Adipocyte (in vitro differentiated cells): ENCODE results near the gene APPL2.

Experiments
- DNase-seq: peaks from one replicate; pipeline ENCODE4 v3.0.0-alpha.2; 2015; ENCODE audit warnings: low read depth
- H3K27me3 ChIP-seq: replicated peaks from 2 replicates; pipeline ENCODE4 v1.7.0; 2013; ENCODE audit warnings: mild to moderate bottlenecking, low read length, moderate library complexity; ENCODE audit not compliant: control insufficient read depth, insufficient read depth
- H3K36me3 ChIP-seq: 2 replicates; pipeline ENCODE4 v1.7.0; 2013; ENCODE audit warnings: low read length, mild to moderate bottlenecking, moderate library complexity; ENCODE audit not compliant: control insufficient read depth, insufficient read depth, severe bottlenecking
- H3K4me1 ChIP-seq: 2 replicates; pipeline ENCODE4 v1.7.0; 2013; ENCODE audit warnings: mild to moderate bottlenecking, low read length, moderate library complexity; ENCODE audit not compliant: control insufficient read depth, insufficient read depth
- H3K4me3 ChIP-seq: 2 replicates; pipeline ENCODE4 v1.7.0; 2013; ENCODE audit warnings: mild to moderate bottlenecking, low read length, moderate library complexity
- H3K9ac ChIP-seq: 2 replicates; pipeline ENCODE4 v1.7.0; 2013; ENCODE audit warnings: mild to moderate bottlenecking, low read length, moderate library complexity
- H3K9me3 ChIP-seq: 2 replicates; pipeline ENCODE4 v1.7.0; 2013; ENCODE audit warnings: mild to moderate bottlenecking, low read length, moderate library complexity; ENCODE audit not compliant: control insufficient read depth

APPL2 gene

DNA sequence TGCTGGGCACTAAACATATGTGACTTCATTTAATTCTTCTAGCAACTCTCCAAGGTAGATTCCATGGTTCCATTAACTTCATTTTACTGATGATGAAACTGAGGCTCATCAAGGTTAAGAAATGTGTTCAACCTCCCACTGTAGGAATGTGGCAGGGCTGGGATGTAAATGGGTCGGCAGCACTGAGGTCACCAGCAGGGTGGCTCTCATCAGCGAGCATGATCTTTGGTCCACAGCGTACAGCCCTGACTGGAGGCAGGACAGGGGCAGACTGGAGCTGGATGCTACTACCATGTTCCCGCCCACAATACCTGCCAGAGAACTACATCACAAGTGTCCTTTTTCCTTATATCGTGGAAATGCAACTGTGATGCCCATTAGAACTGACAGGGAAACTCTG, 4.6 kb downstream of the APPL2 start:
- Histone ChIP-seq H3K9me3 (no peaks in the 10 kb centered on the region), H3K36me3 (peaks cover 26% of the 10 kb centered on the region), H3K9ac (peak overlapping the region; percentile 99), H3K4me1 (peaks cover 81% of the 10 kb centered on the region), H3K4me3 (peak overlapping the region; percentile 98), H3K27me3 (no peaks in the 10 kb centered on the region)
- no peak for DNase-seq

DNA sequence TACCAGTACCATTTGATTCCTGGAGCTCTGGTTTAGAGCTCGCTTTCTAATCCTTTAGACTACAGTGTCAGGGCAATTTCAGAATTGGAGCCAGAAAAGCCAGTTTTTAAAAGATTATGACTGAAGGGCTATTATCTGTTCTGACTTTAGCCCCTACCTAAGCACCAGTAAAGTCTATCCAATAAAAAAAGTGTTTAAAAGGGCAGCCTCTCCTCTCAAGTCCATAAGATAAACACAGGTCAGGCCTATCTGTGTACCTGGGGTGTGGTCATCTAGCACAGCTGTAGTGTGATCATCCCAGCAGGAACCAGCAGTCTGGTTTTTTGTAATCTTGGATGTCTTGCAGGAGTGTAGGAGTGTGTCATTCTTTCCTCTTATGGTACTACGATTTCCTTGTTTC, 6.6 kb downstream of the APPL2 start:
- DNase-seq = no peak
- no peaks in the 10 kb centered on the region for H3K27me3 ChIP-seq
- H3K36me3 ChIP-seq = peaks cover 40% of the 10 kb centered on the region
- H3K4me3 ChIP-seq = peak overlapping the region; percentile 98
- H3K9ac ChIP-seq = peak overlapping the region; percentile 79
- no peaks in the 10 kb centered on the region for H3K9me3 ChIP-seq
- peaks cover 98% of the 10 kb centered on the region for H3K4me1 ChIP-seq

DNA sequence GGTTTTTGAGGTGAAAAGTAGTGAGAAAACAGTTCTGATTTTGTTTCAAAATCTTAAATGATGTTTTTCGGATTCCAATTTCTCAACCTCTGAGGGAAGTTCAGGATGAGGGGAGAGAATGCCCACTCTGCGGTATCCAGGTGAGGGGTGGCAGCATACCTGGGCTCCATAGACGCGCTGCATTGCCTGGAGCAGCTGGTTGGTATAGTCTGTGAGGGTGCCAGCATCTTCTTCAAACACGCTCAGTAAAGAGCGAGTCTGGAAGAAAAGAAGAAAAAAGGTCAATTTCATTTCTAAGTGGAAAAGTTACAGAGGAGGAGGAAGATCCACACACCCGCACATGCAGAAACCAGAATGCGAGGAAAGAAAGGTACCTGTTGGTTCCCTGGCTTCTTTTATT, 7.0 kb downstream of the APPL2 start:
- peak overlapping the region; percentile 98 for H3K4me3 ChIP-seq
- peaks cover 98% of the 10 kb centered on the region for H3K4me1 ChIP-seq
- no peak for DNase-seq
- peak overlapping the region; percentile 79 for H3K9ac ChIP-seq
- no peaks in the 10 kb centered on the region for H3K9me3 ChIP-seq
- no peaks in the 10 kb centered on the region for H3K27me3 ChIP-seq
- H3K36me3 ChIP-seq = peaks cover 44% of the 10 kb centered on the region

DNA sequence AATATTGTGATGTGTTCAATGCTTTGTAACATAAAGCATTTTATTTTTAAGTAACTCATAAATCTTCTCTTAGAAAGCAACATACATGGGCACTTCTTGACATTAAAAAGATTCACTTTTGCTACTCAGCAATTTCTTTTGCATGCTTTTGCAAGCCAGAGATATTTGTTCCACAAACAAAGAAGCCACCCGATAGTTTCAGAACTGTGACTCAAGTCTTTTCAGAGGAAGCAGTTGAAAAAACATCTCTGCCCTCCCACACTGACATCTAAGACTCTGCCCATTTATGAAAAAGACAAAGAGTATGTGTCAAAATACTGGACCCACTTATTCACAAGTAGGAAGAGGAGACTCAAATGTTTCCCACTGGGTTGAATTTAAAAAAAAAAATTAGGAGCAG, 7.5 kb downstream of the APPL2 start:
- Histone ChIP-seq H3K27me3 (no peaks in the 10 kb centered on the region), H3K36me3 (peaks cover 49% of the 10 kb centered on the region)

DNA sequence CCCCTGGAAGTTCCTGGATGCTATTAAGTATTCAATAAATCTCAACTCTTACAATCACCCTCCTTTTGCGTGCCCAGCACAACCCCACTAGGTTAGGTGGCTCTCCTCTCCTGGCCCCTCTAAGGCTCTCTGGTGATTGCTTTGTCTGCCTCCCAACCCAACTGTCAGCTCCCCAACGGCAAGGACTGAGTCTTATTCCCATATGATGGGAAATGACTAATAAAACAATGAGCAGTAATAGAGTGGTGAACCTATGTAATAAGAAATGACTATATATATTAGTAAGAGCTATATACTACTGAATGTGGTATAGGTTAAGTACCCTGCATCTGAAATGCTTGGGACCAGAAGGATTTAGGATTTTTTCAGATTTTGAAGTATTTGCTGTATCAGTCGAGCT, 8.1 kb downstream of the APPL2 start:
- Histone ChIP-seq H3K27me3 (no peaks in the 10 kb centered on the region), H3K36me3 (peaks cover 55% of the 10 kb centered on the region), H3K4me3 (peak overlapping the region; percentile 59), H3K9me3 (no peaks in the 10 kb centered on the region), H3K4me1 (peaks cover 99% of the 10 kb centered on the region), H3K9ac (peak overlapping the region; percentile 79)
- no peak for DNase-seq

More for the DNA sequence above, 7.5 kb downstream of the APPL2 start:
- Histone ChIP-seq H3K9ac (peak overlapping the region; percentile 79), H3K4me1 (peaks cover 98% of the 10 kb centered on the region), H3K4me3 (peak overlapping the region; percentile 98), H3K9me3 (no peaks in the 10 kb centered on the region)
- DNase-seq = peak; percentile 80

DNA sequence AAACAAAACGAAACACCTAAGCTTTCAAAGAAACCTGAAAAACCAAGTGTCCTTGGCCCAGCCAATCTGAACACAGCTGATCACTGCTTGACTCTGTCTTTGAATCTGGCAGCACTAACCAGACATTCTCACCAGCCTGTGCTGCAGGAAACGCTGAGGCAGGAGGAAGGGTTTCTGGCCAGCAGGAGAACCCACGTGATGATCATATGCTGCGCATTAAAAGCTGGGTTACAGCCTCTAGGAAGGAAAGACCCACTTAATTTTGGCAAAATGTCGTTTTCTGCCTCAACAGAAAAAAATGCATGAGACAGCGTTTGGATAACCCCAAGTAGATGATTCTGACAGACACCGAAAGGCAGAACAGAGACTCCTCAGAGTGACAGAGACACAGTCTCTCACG, 9.8 kb downstream of the APPL2 start:
- peak overlapping the region; percentile 79 for H3K9ac ChIP-seq
- no peaks in the 10 kb centered on the region for H3K27me3 ChIP-seq
- peaks cover 69% of the 10 kb centered on the region for H3K36me3 ChIP-seq
- H3K4me3 ChIP-seq = peak overlapping the region; percentile 25
- no peaks in the 10 kb centered on the region for H3K9me3 ChIP-seq
- DNase-seq = peak; percentile 95
- H3K4me1 ChIP-seq = peaks cover 100% of the 10 kb centered on the region

DNA sequence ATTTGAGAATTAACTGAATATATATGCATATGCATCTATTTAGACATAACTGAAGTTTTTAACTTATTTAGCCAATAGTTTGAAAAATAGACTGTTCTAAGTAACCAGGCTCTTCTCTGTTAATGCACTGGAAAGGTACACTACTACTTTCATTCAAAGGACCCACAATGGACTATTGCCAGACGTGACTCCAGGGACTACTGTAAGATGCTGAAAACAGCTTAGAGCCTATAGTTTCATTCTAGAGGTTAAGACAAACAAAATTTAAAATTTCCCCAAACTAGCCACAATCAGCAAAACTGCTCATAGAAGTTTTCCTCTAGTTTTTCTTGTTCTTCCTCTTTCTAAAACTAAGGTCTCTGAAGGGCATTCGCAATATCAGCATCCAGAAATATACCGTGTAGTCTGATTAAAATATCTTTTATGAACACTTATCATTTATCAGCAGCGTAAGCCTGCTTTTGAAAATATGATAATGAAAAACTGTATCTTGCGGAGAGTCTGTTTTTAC, 10.4 kb downstream of the APPL2 start:
- peaks cover 100% of the 10 kb centered on the region for H3K4me1 ChIP-seq
- no peaks in the 10 kb centered on the region for H3K9me3 ChIP-seq
- H3K36me3 ChIP-seq = peaks cover 70% of the 10 kb centered on the region
- H3K4me3 ChIP-seq = no peak overlapping the region
- peak overlapping the region; percentile 71 for H3K9ac ChIP-seq
- H3K27me3 ChIP-seq = no peaks in the 10 kb centered on the region
- no peak for DNase-seq

DNA sequence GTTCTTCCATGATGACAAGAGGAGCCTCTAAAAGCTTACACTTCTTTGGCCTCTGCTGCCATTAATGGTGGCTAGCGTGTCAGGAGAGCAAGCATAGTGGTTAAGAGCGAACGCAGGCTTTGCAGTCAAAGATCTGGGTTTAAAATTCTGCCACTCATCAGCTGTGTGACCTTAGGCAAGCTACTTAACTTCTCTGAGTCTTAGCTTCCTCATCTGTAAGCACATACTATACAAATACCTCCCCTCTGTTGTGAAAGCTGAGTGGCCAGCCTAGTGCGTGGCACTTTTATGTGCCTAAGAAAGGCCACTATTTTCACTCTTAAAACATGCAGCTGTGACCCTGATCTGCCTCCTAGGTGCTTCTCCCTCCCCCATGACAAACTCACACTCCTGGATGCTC, 11.6 kb downstream of the APPL2 start:
- Histone ChIP-seq H3K9ac (peak overlapping the region; percentile 71), H3K9me3 (no peaks in the 10 kb centered on the region), H3K36me3 (peaks cover 79% of the 10 kb centered on the region), H3K4me1 (peaks cover 100% of the 10 kb centered on the region), H3K27me3 (no peaks in the 10 kb centered on the region), H3K4me3 (no peak overlapping the region)
- DNase-seq = no peak

DNA sequence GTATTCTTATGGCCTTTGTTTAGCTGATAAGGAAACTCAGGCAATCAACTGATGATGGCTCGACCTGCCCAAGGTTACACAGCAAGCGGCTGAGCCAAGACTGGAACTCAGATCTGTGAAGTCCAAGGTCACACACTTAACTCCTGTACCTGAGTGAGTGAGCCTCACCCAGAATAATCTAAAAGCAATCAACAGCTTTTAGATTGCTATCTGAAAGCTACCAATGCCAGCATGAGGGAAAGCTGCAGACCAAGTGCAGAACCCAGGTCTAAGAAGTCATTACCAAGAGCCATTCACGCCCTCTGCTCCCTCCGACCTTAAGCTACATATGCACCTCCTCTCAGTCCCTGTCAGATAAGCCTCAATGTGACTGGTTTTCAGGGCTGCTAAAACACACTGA, 12.1 kb downstream of the APPL2 start:
- H3K27me3 ChIP-seq = no peaks in the 10 kb centered on the region
- no peaks in the 10 kb centered on the region for H3K9me3 ChIP-seq
- H3K4me1 ChIP-seq = peaks cover 100% of the 10 kb centered on the region
- peaks cover 84% of the 10 kb centered on the region for H3K36me3 ChIP-seq
- H3K9ac ChIP-seq = peak overlapping the region; percentile 71
- H3K4me3 ChIP-seq = no peak overlapping the region
- no peak for DNase-seq

DNA sequence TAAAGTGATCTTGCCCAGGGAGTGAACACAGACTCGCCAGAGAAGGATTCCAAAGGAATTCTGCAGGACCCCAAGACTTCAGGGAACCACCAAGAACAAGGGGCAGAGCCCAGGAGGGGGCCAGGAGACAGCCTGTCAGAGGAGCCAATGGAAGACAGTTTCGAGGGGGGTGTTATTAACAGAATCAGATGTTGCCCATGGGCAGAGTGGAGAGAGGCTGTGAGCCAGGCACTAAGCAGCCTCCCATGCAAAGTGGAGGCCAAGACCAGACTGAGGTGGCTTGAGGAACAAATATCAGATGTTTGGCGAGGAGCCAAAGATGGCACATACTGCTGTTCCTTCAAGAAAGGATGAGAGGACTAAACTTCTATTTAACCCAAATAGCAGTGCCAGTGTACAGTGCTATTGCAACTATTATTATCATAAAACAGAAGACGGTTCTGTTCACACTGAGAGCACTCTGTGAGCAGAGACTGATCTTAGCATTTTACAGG, 12.6 kb downstream of the APPL2 start:
- Histone ChIP-seq H3K27me3 (no peaks in the 10 kb centered on the region), H3K9me3 (no peaks in the 10 kb centered on the region), H3K4me1 (peaks cover 100% of the 10 kb centered on the region), H3K9ac (peak overlapping the region; percentile 71), H3K4me3 (no peak overlapping the region), H3K36me3 (peaks cover 85% of the 10 kb centered on the region)
- DNase-seq = no peak

DNA sequence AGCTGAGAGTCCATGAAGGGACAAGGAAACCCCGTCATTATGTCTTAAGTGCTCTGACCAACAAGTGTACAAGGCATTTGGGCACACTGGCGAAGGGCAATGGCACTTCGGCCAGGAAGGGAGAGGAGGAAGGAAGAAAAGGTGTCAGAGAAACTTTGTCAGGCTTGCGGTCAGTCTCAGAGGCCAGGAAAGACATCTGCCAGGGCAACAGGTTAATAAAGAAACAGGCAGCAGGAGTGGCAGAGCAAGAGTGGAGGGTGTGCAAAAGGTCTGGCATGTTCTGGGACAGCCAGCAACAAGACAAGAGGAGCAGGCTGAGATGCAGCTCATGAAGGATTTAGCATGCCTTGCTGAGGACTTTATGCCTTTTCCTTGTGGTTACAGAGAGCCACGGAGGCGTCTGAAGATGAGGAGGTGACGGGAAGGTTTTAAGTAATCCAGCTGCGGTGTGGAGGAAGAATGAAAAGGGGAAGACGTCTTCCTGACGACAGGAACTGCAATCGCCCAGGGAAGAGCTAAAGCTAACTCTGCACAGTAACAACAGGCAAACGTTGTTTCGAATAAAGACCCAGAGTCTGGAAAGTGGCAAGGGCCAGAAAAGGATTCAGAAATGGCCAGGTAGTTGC, 13.1 kb downstream of the APPL2 start:
- Histone ChIP-seq H3K36me3 (peaks cover 85% of the 10 kb centered on the region), H3K9ac (no peak overlapping the region)

DNA sequence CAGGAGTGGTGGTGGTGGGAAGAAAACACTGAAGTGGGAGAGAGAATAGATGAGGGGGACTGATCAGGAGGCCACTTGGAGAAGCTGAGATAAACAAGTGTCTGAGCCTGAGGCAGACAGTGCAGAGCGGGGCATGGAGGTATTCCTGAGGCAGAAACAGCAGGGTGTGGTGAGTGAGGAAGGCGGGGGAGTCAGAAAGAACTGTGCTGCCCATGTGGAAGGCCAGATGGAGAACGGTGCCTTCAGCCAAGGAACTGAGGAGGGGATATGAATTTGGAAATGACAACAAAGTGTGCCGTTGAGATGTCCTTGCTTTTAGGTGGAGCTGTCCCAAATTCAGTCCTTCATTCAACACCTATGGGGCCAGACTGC, 13.7 kb downstream of the APPL2 start:
- Histone ChIP-seq H3K4me3 (no peak overlapping the region), H3K4me1 (peaks cover 98% of the 10 kb centered on the region), H3K27me3 (no peaks in the 10 kb centered on the region), H3K9me3 (no peaks in the 10 kb centered on the region), H3K36me3 (peaks cover 85% of the 10 kb centered on the region), H3K9ac (no peak overlapping the region)
- no peak for DNase-seq

More for the DNA sequence above, 13.1 kb downstream of the APPL2 start:
- H3K4me1 ChIP-seq = peaks cover 100% of the 10 kb centered on the region
- no peaks in the 10 kb centered on the region for H3K9me3 ChIP-seq
- H3K4me3 ChIP-seq = no peak overlapping the region
- DNase-seq = no peak
- H3K27me3 ChIP-seq = no peaks in the 10 kb centered on the region
